ENCODE results near the gene TPP1. TPM values are rescaled to one million over a fixed set of nuclear protein-coding genes. Genes with fewer than 3 reads are reported as not detected.

TPP1 gene
- total and polyA plus RNA-seq, 2 of the 13 experiments (the other 11 are each of a cell fraction or from before 2014, with no cell fraction given), result 13.9 to 74.6 TPM

DNA sequence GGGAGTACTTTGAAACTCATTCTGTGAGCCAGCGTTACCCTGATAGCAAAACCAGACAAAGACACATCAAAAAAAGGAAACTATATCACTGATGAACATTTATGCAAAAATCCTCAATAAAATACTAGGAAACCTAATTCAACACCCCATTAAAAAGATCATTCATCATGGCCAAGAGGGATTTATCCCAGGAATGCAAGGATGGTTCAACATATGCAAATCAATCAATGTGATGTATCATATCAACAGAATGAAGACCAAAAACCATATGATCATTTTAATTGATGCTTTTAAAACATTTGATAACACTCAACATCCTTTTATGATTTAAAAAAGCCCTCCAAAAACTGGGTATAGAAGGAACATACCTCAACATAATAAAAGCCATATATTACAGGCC is 35.6 kb downstream of the TPP1 start:
- POLR2A ChIA-PET, result no interaction called here
- BruUV-seq (replicated peaks), result no TSS peak
- Histone ChIP-seq H3K79me2 (ENCODE audit: insufficient read depth, low read length) (no peaks in the 10 kb centered on the region), H3K4me2 (ENCODE audit: low read depth, low read length) (no peak overlapping the region), H3K36me3 (replicated peaks in 1 of 2; ENCODE audit: control insufficient read depth in 1 of 2, insufficient read depth in 2 of 2, low read length in 2 of 2) (no peaks in the 10 kb centered on the region), H3K4me3 (replicated peaks in 1 of 3; ENCODE audit: insufficient read depth in 1 of 3, low read depth in 2 of 3, low read length in 3 of 3) (no peak overlapping the region), H2AFZ (ENCODE audit: low read length) (no peak overlapping the region), H3K27me3 (ENCODE audit: control insufficient read depth in 1 of 2, insufficient read depth in 2 of 2, low read length in 2 of 2) (no peaks in the 10 kb centered on the region), H4K20me1 (ENCODE audit: insufficient read depth, low read length) (no peaks in the 10 kb centered on the region), H3K9ac (ENCODE audit: insufficient read depth, low read depth, low read length) (no peak overlapping the region), H3K27ac (ENCODE audit: extremely low read length, insufficient read depth, low read length) (no peak overlapping the region), H3K9me3 (ENCODE audit: low read length) (peaks cover 17% of the 10 kb centered on the region), H3K4me1 (ENCODE audit: insufficient read depth, low read length) (no peaks in the 10 kb centered on the region)
- FAIRE-seq (no peak), DNase-seq (ENCODE audit: low spot score) (no peak), ATAC-seq (no peak)
- WGBS (ENCODE audit: low lambda C conversion rate), result 91% methylated on average over 1 of the region's 1 CpG
- in situ Hi-C loops (cut with HindIII; ENCODE audit: extremely low pct_ligation_motif_present, low pct_unique_long_range_greater_than_20kb) (no loop called here), intact Hi-C loops (cut with micrococcal nuclease; ENCODE audit: unreplicated experiment) (no loop called here)
- CTCF ChIA-PET (ENCODE audit: low intra/inter-chr PET ratio, low total read pairs), result no interaction called here
- TF ChIP-seq KDM3A (CRISPR knock-in tag; IDR thresholded peaks at IDR 0.05; ENCODE audit: low read depth), result no peak
- no peak for TF ChIP-seq RFX3 (CRISPR knock-in tag; IDR thresholded peaks at IDR 0.05)
- no peak for TF ChIP-seq PHB2 (IDR thresholded peaks at IDR 0.05; ENCODE audit: partially characterized antibody)
- TF ChIP-seq NFKBIZ (CRISPR knock-in tag; IDR thresholded peaks at IDR 0.05), result no peak
- no peak for TF ChIP-seq SSRP1 (CRISPR knock-in tag; IDR thresholded peaks at IDR 0.05)
- no peak for TF ChIP-seq ZSCAN31 (CRISPR knock-in tag; IDR thresholded peaks at IDR 0.05; ENCODE audit: low read depth)
- TF ChIP-seq BCL6 (CRISPR knock-in tag; IDR thresholded peaks at IDR 0.05), result no peak
- no peak for TF ChIP-seq POGZ (CRISPR knock-in tag; IDR thresholded peaks at IDR 0.05)
- no peak for TF ChIP-seq ZNF12 (CRISPR knock-in tag; IDR thresholded peaks at IDR 0.05)
- TF ChIP-seq SP5 (CRISPR knock-in tag; IDR thresholded peaks at IDR 0.05; ENCODE audit: borderline replicate concordance, low read depth), result no peak
- TF ChIP-seq, protein P1, sequence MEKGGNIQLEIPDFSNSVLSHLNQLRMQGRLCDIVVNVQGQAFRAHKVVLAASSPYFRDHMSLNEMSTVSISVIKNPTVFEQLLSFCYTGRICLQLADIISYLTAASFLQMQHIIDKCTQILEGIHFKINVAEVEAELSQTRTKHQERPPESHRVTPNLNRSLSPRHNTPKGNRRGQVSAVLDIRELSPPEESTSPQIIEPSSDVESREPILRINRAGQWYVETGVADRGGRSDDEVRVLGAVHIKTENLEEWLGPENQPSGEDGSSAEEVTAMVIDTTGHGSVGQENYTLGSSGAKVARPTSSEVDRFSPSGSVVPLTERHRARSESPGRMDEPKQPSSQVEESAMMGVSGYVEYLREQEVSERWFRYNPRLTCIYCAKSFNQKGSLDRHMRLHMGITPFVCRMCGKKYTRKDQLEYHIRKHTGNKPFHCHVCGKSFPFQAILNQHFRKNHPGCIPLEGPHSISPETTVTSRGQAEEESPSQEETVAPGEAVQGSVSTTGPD (CRISPR knock-in tag; IDR thresholded peaks at IDR 0.05), result no peak
- TF ChIP-seq SMARCE1 (IDR thresholded peaks at IDR 0.05; ENCODE audit: borderline replicate concordance), result no peak
- TF ChIP-seq, protein P2, sequence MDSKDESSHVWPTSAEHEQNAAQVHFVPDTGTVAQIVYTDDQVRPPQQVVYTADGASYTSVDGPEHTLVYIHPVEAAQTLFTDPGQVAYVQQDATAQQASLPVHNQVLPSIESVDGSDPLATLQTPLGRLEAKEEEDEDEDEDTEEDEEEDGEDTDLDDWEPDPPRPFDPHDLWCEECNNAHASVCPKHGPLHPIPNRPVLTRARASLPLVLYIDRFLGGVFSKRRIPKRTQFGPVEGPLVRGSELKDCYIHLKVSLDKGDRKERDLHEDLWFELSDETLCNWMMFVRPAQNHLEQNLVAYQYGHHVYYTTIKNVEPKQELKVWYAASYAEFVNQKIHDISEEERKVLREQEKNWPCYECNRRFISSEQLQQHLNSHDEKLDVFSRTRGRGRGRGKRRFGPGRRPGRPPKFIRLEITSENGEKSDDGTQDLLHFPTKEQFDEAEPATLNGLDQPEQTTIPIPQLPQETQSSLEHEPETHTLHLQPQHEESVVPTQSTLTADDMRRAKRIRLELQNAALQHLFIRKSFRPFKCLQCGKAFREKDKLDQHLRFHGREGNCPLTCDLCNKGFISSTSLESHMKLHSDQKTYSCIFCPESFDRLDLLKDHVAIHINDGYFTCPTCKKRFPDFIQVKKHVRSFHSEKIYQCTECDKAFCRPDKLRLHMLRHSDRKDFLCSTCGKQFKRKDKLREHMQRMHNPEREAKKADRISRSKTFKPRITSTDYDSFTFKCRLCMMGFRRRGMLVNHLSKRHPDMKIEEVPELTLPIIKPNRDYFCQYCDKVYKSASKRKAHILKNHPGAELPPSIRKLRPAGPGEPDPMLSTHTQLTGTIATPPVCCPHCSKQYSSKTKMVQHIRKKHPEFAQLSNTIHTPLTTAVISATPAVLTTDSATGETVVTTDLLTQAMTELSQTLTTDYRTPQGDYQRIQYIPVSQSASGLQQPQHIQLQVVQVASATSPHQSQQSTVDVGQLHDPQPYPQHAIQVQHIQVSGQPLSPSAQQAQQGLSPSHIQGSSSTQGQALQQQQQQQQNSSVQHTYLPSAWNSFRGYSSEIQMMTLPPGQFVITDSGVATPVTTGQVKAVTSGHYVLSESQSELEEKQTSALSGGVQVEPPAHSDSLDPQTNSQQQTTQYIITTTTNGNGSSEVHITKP (CRISPR knock-in tag; IDR thresholded peaks at IDR 0.05; ENCODE audit: low read depth), result no peak
- TF ChIP-seq ZSCAN25 (CRISPR knock-in tag; IDR thresholded peaks at IDR 0.05), result no peak
- TF ChIP-seq TBX2 (CRISPR knock-in tag; IDR thresholded peaks at IDR 0.05; ENCODE audit: borderline replicate concordance), result no peak
- no peak for TF ChIP-seq RARA (CRISPR knock-in tag; IDR thresholded peaks at IDR 0.05)
- TF ChIP-seq ZFP1 (CRISPR knock-in tag; IDR thresholded peaks at IDR 0.05), result no peak
- TF ChIP-seq ZSCAN29 (CRISPR knock-in tag; conservative IDR thresholded peaks at IDR 0.05), result no peak
- TF ChIP-seq, protein P3, sequence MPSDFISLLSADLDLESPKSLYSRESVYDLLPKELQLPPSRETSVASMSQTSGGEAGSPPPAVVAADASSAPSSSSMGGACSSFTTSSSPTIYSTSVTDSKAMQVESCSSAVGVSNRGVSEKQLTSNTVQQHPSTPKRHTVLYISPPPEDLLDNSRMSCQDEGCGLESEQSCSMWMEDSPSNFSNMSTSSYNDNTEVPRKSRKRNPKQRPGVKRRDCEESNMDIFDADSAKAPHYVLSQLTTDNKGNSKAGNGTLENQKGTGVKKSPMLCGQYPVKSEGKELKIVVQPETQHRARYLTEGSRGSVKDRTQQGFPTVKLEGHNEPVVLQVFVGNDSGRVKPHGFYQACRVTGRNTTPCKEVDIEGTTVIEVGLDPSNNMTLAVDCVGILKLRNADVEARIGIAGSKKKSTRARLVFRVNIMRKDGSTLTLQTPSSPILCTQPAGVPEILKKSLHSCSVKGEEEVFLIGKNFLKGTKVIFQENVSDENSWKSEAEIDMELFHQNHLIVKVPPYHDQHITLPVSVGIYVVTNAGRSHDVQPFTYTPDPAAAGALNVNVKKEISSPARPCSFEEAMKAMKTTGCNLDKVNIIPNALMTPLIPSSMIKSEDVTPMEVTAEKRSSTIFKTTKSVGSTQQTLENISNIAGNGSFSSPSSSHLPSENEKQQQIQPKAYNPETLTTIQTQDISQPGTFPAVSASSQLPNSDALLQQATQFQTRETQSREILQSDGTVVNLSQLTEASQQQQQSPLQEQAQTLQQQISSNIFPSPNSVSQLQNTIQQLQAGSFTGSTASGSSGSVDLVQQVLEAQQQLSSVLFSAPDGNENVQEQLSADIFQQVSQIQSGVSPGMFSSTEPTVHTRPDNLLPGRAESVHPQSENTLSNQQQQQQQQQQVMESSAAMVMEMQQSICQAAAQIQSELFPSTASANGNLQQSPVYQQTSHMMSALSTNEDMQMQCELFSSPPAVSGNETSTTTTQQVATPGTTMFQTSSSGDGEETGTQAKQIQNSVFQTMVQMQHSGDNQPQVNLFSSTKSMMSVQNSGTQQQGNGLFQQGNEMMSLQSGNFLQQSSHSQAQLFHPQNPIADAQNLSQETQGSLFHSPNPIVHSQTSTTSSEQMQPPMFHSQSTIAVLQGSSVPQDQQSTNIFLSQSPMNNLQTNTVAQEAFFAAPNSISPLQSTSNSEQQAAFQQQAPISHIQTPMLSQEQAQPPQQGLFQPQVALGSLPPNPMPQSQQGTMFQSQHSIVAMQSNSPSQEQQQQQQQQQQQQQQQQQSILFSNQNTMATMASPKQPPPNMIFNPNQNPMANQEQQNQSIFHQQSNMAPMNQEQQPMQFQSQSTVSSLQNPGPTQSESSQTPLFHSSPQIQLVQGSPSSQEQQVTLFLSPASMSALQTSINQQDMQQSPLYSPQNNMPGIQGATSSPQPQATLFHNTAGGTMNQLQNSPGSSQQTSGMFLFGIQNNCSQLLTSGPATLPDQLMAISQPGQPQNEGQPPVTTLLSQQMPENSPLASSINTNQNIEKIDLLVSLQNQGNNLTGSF (CRISPR knock-in tag; IDR thresholded peaks at IDR 0.05), result no peak

Measured in HepG2 (cell line).